Neuronal stem cell (in vitro differentiated cells): ENCODE results near the gene KCNQ1.

Experiments
- DNase-seq: peaks from one replicate; pipeline ENCODE4 v3.0.0-alpha.2; 2013; ENCODE audit warnings: low spot score
- H2AFZ ChIP-seq: one replicate; pipeline ENCODE4 v1.6.1; 2013; ENCODE audit warnings: mild to moderate bottlenecking, low read length, inconsistent platforms
- H2AK5ac ChIP-seq: 2 replicates; pipeline ENCODE4 v1.6.1; 2013; ENCODE audit warnings: low read depth, mild to moderate bottlenecking, inconsistent platforms, low read length, moderate library complexity, mixed read lengths
- H2BK120ac ChIP-seq: 2 replicates; pipeline ENCODE4 v1.6.1; 2013; ENCODE audit warnings: low read depth, mild to moderate bottlenecking, inconsistent platforms, low read length, moderate library complexity, mixed read lengths
- H2BK12ac ChIP-seq: one replicate; pipeline ENCODE4 v1.6.1; 2013; ENCODE audit warnings: low read length, inconsistent platforms
- H2BK15ac ChIP-seq: 2 replicates; pipeline ENCODE4 v1.6.1; 2013; ENCODE audit warnings: mild to moderate bottlenecking, low read length, inconsistent platforms, mixed read lengths
- H2BK5ac ChIP-seq: one replicate; pipeline ENCODE4 v1.6.1; 2013; ENCODE audit warnings: inconsistent platforms, mild to moderate bottlenecking, low read length, moderate library complexity
- H3K14ac ChIP-seq: one replicate; pipeline ENCODE4 v1.6.1; 2013; ENCODE audit warnings: low read length, inconsistent platforms
- H3K18ac ChIP-seq: 2 replicates; pipeline ENCODE4 v1.6.1; 2013; ENCODE audit warnings: low read length, inconsistent platforms
- H3K23ac ChIP-seq: 2 replicates; pipeline ENCODE4 v1.6.1; 2013; ENCODE audit warnings: low read depth, mild to moderate bottlenecking, mixed read lengths, low read length, inconsistent platforms; ENCODE audit not compliant: poor library complexity
- H3K27ac ChIP-seq: replicated peaks from 3 replicates; pipeline ENCODE4 v1.5.1; 2013; ENCODE audit warnings: low read length, inconsistent platforms
- H3K27me3 ChIP-seq, 3 experiments: 2 replicates each; pipeline ENCODE4 v1.6.1; 2013; ENCODE audit warnings: low read length in 3 of 3, mild to moderate bottlenecking in 2 of 3, inconsistent platforms in 1 of 3, low read depth in 1 of 3, mixed read lengths in 1 of 3, moderate library complexity in 1 of 3; ENCODE audit not compliant: control insufficient read depth in 3 of 3, insufficient read depth in 3 of 3
- H3K36me3 ChIP-seq, 2 donors: replicated peaks in 1 of 2; 2 replicates each; pipeline ENCODE4 v1.6.1; 2013; ENCODE audit warnings: low read length in 2 of 2; ENCODE audit not compliant: control insufficient read depth in 2 of 2, insufficient read depth in 2 of 2
- H3K4ac ChIP-seq: 2 replicates; pipeline ENCODE4 v1.6.1; 2013; ENCODE audit warnings: inconsistent platforms, mild to moderate bottlenecking, low read length, moderate library complexity
- H3K4me1 ChIP-seq, 2 donors: 1 replicate in 1 of 2; 2 replicates in 1 of 2; pipeline ENCODE4 v1.6.1; 2013; ENCODE audit warnings: low read length in 2 of 2, low read depth in 1 of 2; ENCODE audit not compliant: control insufficient read depth in 2 of 2, insufficient read depth in 1 of 2
- H3K4me2 ChIP-seq: one replicate; pipeline ENCODE4 v1.6.1; 2013; ENCODE audit warnings: mild to moderate bottlenecking, low read length, inconsistent platforms; ENCODE audit not compliant: insufficient read depth, poor library complexity, severe bottlenecking
- H3K4me3 ChIP-seq, 2 donors: 2 replicates each; pipeline ENCODE4 v1.5.1; 2013; ENCODE audit warnings: low read length in 2 of 2, mild to moderate bottlenecking in 2 of 2, inconsistent platforms in 1 of 2, moderate library complexity in 1 of 2
- H3K79me1 ChIP-seq: one replicate; pipeline ENCODE4 v1.6.1; 2013; ENCODE audit warnings: low read depth, mild to moderate bottlenecking, inconsistent platforms, low read length, moderate library complexity
- H3K9ac ChIP-seq: one replicate; pipeline ENCODE4 v1.6.1; 2013; ENCODE audit warnings: mild to moderate bottlenecking, low read depth, low read length, inconsistent platforms; ENCODE audit not compliant: poor library complexity
- H3K9me3 ChIP-seq, 2 donors: replicated peaks in 1 of 2; 2 replicates each; pipeline versions ENCODE3 to v1.6.1; 2013; ENCODE audit warnings: low read length in 2 of 2, mild to moderate bottlenecking in 2 of 2, inconsistent platforms in 1 of 2, low read depth in 1 of 2, mixed read lengths in 1 of 2, moderate library complexity in 1 of 2; ENCODE audit not compliant: control insufficient read depth in 2 of 2, insufficient read depth in 1 of 2
- H4K8ac ChIP-seq: one replicate; pipeline ENCODE4 v1.6.1; 2013; ENCODE audit warnings: low read depth, mild to moderate bottlenecking, inconsistent platforms, low read length, moderate library complexity
- H4K91ac ChIP-seq: one replicate; pipeline ENCODE4 v1.6.1; 2013; ENCODE audit warnings: low read length, low read depth, mild to moderate bottlenecking, inconsistent platforms; ENCODE audit not compliant: poor library complexity
- WGBS, 2 donors: extraction: QIAGEN DNeasy Blood & Tissue Kit; methylation state at CpG; one replicate each; pipeline ENCODE4 v1.1.7; 2013; ENCODE audit warnings: missing lambda C conversion rate in 2 of 2, mixed read lengths in 1 of 2; ENCODE audit not compliant: insufficient read length in 2 of 2, insufficient replicate concordance in 1 of 2; ENCODE audit errors: extremely low coverage in 2 of 2; 5-methylcytosine and 5-hydroxymethylcytosine counted together

Gene KCNQ1

GRCh38 chr11:2450321-2451041, 5.7 kb downstream of the KCNQ1 start:
- Histone ChIP-seq H3K23ac (peak overlapping the region; percentile 73), H3K18ac (peak overlapping the region; percentile 76), H3K9me3 (no peaks in the 10 kb centered on the region), H2BK12ac (peak overlapping the region; percentile 41), H4K91ac (no peak overlapping the region), H3K36me3 (no peaks in the 10 kb centered on the region), H3K4me1 (no peaks in the 10 kb centered on the region), H2BK15ac (peak overlapping the region; percentile 85), H3K14ac (no peak overlapping the region), H3K27ac (no peak overlapping the region), H3K4me2 (no peak overlapping the region), H2BK120ac (peak overlapping the region; percentile 8), H3K79me1 (no peaks in the 10 kb centered on the region), H2AFZ (no peak overlapping the region), H2BK5ac (no peak overlapping the region), H3K4me3 (no peak overlapping the region), H3K27me3 (peaks cover 9 to 67% (median 25%) of the 10 kb centered on the region in 3 experiments), H2AK5ac (peak overlapping the region; percentile 90), H3K9ac (peak overlapping the region; percentile 44), H3K4ac (no peak overlapping the region), H4K8ac (no peak overlapping the region)
- no CpG with 5 or more reads among the region's 19 CpGs for WGBS, 2 donors
- DNase-seq, result no peak

- no peak overlapping the region for H3K14ac ChIP-seq
- H3K79me1 ChIP-seq, result no peaks in the 10 kb centered on the region
- no peak overlapping the region for H2AFZ ChIP-seq
- H3K18ac ChIP-seq, result peak overlapping the region; percentile 33
- DNase-seq, result no peak
- H3K9me3 ChIP-seq, result no peaks in the 10 kb centered on the region
- no peaks in the 10 kb centered on the region for H3K4me1 ChIP-seq
- H3K23ac ChIP-seq, result peak overlapping the region; percentile 44
- peaks cover 4 to 58% (median 17%) of the 10 kb centered on the region in 3 experiments for H3K27me3 ChIP-seq
- no peaks in the 10 kb centered on the region for H3K36me3 ChIP-seq
- no peak overlapping the region for H4K91ac ChIP-seq
- H3K4me2 ChIP-seq, result no peak overlapping the region
- no peak overlapping the region for H3K4ac ChIP-seq
- H2BK15ac ChIP-seq, result no peak overlapping the region
- WGBS, 2 donors, result no CpG with 5 or more reads among the region's 15 CpGs
- H3K4me3 ChIP-seq, result no peak overlapping the region
- H2BK5ac ChIP-seq, result no peak overlapping the region
- no peak overlapping the region for H2BK12ac ChIP-seq
- H4K8ac ChIP-seq, result no peak overlapping the region
- no peak overlapping the region for H3K27ac ChIP-seq
- H3K9ac ChIP-seq, result no peak overlapping the region
- H2AK5ac ChIP-seq, result peak overlapping the region; percentile 25
- no peak overlapping the region for H2BK120ac ChIP-seq
Observed at GRCh38 chr11:2451336-2451735, 6.5 kb downstream of the KCNQ1 start.

GRCh38 chr11:2451916-2452315, 7.1 kb downstream of the KCNQ1 start:
- no peak overlapping the region for H3K27ac ChIP-seq
- WGBS, 2 donors, result no CpG with 5 or more reads among the region's 6 CpGs
- H3K4me2 ChIP-seq, result no peak overlapping the region
- no peak overlapping the region for H3K9ac ChIP-seq
- H2BK12ac ChIP-seq, result no peak overlapping the region
- no peak overlapping the region for H2BK120ac ChIP-seq
- H2AK5ac ChIP-seq, result peak overlapping the region; percentile 25
- no peak overlapping the region for H2AFZ ChIP-seq
- H3K4ac ChIP-seq, result peak overlapping the region; percentile 37
- peak overlapping the region; percentile 15 for H2BK15ac ChIP-seq
- no peak overlapping the region for H4K8ac ChIP-seq
- no peaks in the 10 kb centered on the region for H3K79me1 ChIP-seq
- H4K91ac ChIP-seq, result no peak overlapping the region
- peak overlapping the region; percentile 55 for H3K23ac ChIP-seq
- no peaks in the 10 kb centered on the region for H3K9me3 ChIP-seq
- peaks cover 0 to 53% (median 11%) of the 10 kb centered on the region in 3 experiments for H3K27me3 ChIP-seq
- no peak overlapping the region for H2BK5ac ChIP-seq
- DNase-seq, result no peak
- H3K4me1 ChIP-seq, result no peaks in the 10 kb centered on the region
- no peak overlapping the region for H3K4me3 ChIP-seq
- H3K18ac ChIP-seq, result peak overlapping the region; percentile 64
- H3K14ac ChIP-seq, result peak overlapping the region; percentile 71
- no peaks in the 10 kb centered on the region for H3K36me3 ChIP-seq

- no peaks in the 10 kb centered on the region for H3K4me1 ChIP-seq
- no peak overlapping the region for H4K91ac ChIP-seq
- no peak overlapping the region for H2BK120ac ChIP-seq
- peak overlapping the region; percentile 7 for H3K18ac ChIP-seq
- no peak overlapping the region for H3K14ac ChIP-seq
- H2AK5ac ChIP-seq, result peak overlapping the region; percentile 25
- H3K36me3 ChIP-seq, result no peaks in the 10 kb centered on the region
- DNase-seq, result no peak
- no peak overlapping the region for H3K27ac ChIP-seq
- peak overlapping the region; percentile 55 for H3K23ac ChIP-seq
- H3K4me3 ChIP-seq, result no peak overlapping the region
- no peak overlapping the region for H3K9ac ChIP-seq
- no peak overlapping the region for H3K4ac ChIP-seq
- H2BK5ac ChIP-seq, result no peak overlapping the region
- WGBS, 2 donors, result no CpG with 5 or more reads among the region's 20 CpGs
- H4K8ac ChIP-seq, result no peak overlapping the region
- no peaks in the 10 kb centered on the region for H3K79me1 ChIP-seq
- H3K9me3 ChIP-seq, result no peaks in the 10 kb centered on the region
- no peak overlapping the region for H2BK12ac ChIP-seq
- no peak overlapping the region for H3K4me2 ChIP-seq
- peak overlapping the region; percentile 15 for H2BK15ac ChIP-seq
- H2AFZ ChIP-seq, result no peak overlapping the region
- H3K27me3 ChIP-seq, result peaks cover 0 to 47% (median 7%) of the 10 kb centered on the region in 3 experiments
Observed at GRCh38 chr11:2452321-2453012, 7.7 kb downstream of the KCNQ1 start.
